ENCODE data around the gene KNCN.
A peak's percentile ranks its signal among the peaks of the same experiment; 100 is the strongest.

Gene KNCN

GRCh38 chr1:46543761-46544560 lies 7.5 kb downstream of the KNCN start:
- DNase-seq (ENCODE audit: low read depth) = no peak

DNA sequence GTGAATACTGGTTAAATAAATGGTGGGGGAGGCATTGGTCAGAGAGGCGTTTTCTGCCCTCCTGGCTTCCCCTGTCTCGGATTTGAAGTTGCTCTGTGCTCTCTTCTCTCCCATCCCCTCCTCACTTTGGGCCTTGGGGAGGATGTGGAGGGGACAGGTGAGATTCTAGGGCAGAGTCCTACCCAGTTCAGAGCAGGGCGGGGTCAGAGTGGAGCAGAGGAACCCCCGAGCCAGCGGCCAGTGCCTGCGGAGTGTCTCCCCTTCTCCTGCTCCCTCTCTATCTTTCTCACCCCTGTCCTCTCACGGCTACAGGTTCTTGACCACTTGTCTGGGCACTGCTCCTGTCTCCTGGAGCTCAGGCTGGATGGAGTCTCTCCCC lies 8.1 kb downstream of the KNCN start:
- DNase-seq (ENCODE audit: low read depth) = no peak

GRCh38 chr1:46539972-46540371 lies 11.5 kb downstream of the KNCN start:
- no peak for DNase-seq (ENCODE audit: low read depth)

DNA sequence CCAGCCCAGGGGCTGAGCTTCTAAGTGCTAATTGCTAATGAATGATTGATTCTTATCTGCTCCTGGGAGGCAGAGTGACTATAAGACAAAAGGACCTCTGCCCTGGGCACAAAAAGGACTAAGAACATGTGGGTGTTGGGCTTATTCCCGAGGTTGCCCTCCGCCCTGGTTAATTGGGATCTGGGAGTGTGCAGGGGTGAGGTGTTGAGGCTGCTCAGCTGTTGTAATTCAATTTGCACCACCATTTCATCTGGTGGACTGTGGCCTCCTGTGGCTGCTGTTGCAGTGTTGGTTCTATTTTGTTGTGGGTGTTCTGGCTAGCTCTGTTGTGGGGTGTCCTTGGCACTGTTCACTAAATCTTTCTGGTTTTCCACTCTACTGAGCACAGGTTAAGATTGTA lies 13.3 kb downstream of the KNCN start:
- DNase-seq (ENCODE audit: low read depth) = no peak

DNA sequence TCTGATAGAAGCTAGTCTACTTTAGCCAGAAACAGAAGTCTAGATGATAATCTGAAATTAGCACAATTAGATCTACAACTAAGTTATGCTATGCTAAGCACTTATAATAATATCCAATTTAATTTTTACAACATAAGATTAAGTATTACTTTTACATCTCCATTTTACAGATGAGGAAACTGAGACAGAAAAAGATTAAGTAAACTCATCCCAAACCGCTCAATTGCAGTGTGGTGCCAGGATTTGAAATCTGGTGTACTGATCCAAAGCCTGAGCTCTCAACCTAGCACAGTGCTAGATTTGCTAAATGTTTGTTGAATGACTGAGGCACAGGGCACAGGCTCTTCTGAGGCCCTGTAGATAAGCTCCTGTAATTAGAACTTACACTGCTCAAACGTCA lies 13.8 kb downstream of the KNCN start:
- no peak for DNase-seq (ENCODE audit: low read depth)

DNA sequence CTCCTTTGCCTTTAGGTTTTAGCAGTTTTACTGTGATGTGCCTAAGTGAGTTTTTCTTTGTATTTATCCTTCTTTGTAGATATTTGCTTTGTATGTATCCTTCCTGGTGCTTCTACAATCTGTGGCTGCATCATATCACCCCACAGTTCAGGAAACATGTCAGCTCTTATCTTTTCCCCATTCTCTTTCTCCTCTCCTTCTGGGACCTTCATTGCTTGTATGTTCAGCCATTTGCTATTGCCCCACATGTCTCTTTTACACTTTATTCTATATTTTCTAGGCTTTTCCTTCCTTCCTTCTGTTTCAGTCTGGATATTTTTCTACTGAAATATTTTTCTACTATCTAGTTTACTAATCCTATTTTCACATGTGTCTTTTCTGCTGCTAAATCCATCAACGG lies 14.9 kb downstream of the KNCN start:
- DNase-seq (ENCODE audit: low read depth) = no peak

GRCh38 chr1:46535063-46535462 lies 16.4 kb downstream of the KNCN start:
- no peak for DNase-seq (ENCODE audit: low read depth)

DNA sequence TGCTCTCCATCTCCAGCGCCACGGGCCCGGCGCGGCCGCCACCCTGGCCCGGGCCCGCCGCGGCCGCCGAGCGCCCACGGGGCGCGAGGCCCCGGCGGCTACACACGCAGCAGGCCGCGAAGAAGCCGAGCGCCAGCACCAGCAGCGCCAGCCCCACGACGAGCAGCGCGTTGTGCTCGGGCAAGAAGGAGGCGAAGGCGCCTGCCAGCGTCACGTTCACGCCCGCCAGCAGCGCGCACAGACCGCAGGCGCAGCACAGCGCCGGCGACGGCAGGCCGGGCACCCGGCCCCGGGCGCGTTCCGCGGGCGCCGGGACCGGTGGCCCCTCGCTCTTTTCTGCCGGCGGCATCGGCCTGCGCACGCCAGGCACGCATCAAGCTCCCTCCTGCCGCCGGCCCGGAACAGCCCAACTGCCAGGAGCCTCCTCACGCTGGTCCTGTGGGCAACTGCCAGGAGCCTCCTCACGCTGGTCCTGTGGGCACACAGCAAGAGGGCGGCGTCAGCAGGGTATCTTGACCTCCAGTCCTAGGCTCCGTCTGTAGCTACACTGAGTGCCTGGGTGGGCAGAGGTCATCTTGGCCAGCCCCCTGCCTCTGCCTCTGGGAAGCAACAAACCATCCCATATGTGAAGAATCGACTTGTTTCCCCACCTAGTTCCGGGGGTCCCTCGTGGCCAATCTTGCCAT lies 18.1 kb downstream of the KNCN start:
- peak; percentile 30 for DNase-seq (ENCODE audit: low read depth)

DNA sequence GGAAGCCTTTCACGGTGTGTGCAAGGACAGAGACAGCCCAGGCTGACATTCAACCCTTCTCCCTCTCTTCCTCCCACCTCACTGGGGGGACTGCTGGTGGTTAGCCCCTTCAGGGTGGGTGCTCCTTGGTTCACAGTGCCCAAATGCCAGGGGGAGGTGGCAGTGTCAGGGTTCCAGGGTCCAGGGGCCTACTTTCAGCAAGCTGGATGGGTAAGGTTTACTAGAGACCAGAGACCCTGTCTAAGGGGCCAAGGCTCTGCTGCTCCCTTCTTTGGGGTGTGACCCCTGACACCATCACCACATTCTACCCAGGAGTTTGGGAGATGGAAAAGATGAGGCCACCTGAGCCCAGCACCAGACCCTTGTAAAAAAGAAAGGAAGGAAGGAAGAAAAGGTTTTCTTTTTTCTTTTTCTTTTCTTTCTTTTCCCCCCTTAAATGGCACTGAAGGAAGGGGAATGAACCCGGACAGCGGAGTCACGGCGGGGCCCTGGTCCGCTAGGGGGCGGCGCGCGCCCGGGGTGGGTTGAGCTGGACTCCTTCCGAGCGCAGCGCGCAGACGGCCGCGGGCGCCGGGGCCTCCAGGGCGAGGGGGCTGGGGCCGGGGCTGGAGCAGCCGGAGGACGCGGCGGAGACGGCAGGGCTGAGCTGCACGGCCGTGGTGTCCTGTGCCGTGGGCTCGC lies 18.8 kb downstream of the KNCN start:
- DNase-seq (ENCODE audit: low read depth) = peak; percentile 62

GRCh38 chr1:46532095-46532494 lies 19.4 kb downstream of the KNCN start:
- DNase-seq (ENCODE audit: low read depth) = no peak

GRCh38 chr1:46530791-46531409 lies 20.5 kb downstream of the KNCN start:
- DNase-seq (ENCODE audit: low read depth) = no peak

DNA sequence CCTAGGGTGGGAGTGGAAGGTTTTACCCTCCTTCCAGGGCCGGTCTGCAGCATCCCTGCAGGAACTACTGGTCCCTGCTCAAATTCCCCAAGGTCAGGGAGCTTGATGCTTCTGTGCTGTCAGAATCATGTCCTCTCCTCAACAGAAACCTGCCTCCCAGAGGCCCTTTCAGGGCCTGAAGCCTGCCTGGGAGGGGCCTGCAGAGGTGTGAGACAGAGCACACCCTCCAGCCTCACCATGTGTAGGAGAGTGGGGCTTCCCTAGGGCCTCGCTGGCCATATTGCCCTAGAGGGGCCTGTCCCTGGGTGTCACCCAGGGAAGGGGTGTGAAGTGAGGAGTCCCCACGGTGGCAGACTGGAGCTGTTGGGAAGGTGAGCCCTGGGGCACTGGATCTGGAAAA lies 21.1 kb downstream of the KNCN start:
- DNase-seq (ENCODE audit: low read depth) = no peak

DNA sequence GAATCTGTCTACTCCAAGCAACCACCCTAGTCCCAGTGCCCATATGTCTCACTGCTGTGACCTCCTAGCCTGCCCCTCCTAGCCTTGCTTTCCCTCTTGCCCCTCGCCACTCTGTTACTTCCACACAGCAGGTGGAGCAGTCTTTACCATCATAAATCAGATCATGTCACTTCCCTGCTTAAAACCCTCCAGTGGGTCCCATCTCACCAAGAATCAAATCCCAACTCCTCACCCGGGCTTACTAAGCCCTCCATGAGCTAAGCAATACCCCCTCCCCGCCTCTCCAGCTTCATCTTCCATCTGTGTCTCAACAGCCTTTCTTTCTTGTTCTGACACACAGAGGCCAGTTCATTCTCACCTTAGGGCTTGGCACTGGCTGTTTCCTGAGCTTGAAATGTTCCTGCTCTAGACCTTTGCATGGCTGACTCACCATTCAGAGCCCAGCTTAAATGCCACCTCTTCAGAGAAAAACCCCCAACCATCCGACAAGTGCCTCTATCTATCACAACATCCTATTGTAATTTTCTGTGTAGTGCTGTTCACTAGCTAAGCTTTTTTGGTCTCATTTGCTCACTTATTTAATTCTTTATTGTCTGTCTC lies 22.3 kb downstream of the KNCN start:
- no peak for DNase-seq (ENCODE audit: low read depth)

GRCh38 chr1:46528297-46528955 lies 23.0 kb downstream of the KNCN start:
- no peak for DNase-seq (ENCODE audit: low read depth)

DNA sequence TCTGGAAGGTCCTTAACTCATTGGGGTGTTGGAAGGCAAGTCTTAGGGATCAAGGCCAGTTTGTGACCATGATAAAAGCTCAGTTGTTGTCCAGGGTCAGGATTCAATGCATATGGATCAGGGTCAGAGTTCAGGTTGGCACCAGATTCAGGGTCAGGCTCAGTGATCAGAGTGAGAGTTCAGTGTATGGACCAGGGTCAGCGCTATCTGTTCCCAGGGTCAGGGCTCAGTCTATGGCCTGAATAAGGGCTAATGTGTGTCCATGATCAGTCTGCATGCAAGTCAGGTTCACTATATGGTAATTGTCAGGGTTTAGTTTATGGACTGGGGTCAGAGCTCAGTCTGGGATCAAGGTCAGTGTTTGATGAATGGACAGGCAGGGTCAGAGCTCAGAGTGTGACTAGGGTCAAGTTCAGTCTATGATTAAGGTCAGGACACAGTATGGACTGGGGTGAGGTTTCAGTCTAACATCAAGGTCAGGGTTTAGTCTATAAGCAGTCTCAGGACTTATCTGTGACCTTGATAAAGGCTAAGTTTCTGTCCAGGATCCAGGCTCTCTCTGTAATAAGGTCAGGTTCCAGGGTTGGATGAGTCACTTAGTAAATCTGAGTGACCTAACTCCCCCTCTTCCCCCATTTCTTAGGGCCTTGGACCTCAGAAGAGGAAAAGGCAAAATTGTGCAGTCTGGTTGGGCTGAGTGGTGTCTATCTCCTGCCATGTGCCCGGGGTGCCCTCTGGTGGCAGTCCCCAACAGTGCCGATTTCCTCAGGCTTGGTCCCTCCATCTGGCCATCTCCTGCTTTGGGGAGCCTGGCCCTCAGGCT lies 23.8 kb downstream of the KNCN start:
- peak; percentile 60 for DNase-seq (ENCODE audit: low read depth)

DNA sequence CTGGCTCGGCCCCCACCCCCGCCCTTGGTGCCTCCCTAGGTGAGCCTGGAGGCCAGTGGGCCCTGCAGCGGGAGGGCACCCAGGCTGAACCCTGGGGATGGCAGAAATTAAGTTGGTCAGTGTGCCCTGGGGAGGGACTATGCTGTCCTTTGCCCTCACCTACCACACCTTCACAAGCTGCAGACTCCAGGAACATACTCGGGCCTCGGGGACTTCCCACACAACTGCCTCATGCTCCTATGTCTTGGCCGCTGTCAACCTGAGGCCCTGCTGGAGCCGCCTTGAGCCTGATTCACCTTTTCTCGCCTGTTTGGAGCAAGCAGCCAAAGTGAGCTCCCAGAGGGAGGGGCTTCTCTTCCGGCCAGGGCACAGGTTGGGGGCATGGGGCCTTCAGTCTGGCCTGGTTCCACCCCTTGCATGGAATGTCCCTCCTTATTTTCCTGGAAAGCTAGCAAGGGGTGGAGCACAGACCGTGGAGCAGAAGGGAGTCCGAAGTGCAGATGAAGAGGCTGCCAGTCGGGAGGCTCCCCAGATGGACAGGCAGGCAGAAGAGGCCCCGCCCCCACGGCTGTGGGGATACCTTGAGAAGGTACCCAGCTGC lies 24.7 kb downstream of the KNCN start:
- DNase-seq (ENCODE audit: low read depth) = no peak

DNA sequence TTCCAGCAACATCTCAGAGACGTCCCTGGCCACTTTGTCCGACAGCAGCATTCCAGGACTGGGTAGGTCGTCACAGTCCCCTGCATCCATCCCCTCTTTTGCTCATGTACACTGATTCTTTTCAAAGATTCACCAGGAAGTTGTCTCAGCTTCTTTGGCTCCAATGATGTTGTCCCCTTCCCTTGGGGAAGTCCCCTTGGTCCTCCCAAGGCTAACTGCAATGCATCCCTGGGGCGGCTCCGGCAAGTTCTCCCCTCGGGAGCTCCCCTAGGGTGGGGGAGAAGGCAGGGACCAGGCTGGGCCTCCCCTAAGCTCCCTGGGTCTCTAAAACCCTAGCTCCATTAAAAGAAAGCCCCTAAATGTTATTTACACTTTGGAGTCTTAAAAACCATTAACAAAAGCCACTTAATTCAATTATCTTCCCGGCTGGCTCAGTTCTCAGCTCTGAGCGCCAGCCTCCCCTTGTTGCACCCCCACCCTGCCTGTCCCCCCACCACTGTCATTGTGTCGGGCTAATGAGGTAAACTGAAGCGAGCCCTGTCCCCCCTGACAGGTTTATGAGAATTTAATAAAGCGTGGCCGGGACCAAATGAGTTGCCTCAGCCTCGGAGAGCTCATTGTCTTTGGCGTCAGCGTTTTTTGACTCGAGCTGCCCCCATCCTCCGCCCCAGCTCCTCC lies 25.3 kb downstream of the KNCN start:
- no peak for DNase-seq (ENCODE audit: low read depth)

- no peak for DNase-seq (ENCODE audit: low read depth)
Measured at GRCh38 chr1:46525253-46525983, 26.0 kb downstream of the KNCN start.

GRCh38 chr1:46524843-46525242 lies 26.6 kb downstream of the KNCN start:
- no peak for DNase-seq (ENCODE audit: low read depth)

Measured in stimulated activated CD8-positive, alpha-beta memory T cell treated with anti-CD3 and anti-CD28 coated beads, Interleukin-4, amount 100 ng/mL, for 24 hours (primary cell).